OCI-LY7 (cell line): Measurements from ENCODE around the gene ROS1. TPM values are rescaled to one million over a fixed set of nuclear protein-coding genes. Genes with fewer than 3 reads are reported as not detected.

Source experiments
- BruUV-seq: library from RNA; stranded (reverse); fragments of 400-500 nt; replicated peaks from 2 replicates; lab custom pipeline; 2021; lab: Mats Ljungman, UMichigan
- CTCF ChIA-PET: fragments of 300-600 bp; sonication (Branson Sonifier 250); formaldehyde crosslinking; loops from one replicate; lab custom pipeline; 2022; ENCODE audit warnings: antibody characterized with exemption; ENCODE audit not compliant: unreplicated experiment; lab: Charles Lee
- POLR2A ChIA-PET: fragments of 300-600 bp; sonication (Branson Sonifier 250); formaldehyde crosslinking; loops from one replicate; lab custom pipeline; 2022; ENCODE audit warnings: antibody characterized with exemption; lab: Charles Lee
- DNase-seq: peaks from one replicate; pipeline ENCODE4 v3.0.0-alpha.2; 2015; ENCODE audit warnings: low spot score
- H2AFZ ChIP-seq: fragments of 200-600 bp; sonication (generic), shearing (Covaris generic); 2 replicates; pipeline ENCODE4 v1.6.1; 2014; ENCODE audit warnings: mild to moderate bottlenecking, antibody characterized with exemption, low read length, moderate library complexity
- H3K27ac ChIP-seq: fragments of 200-600 bp; sonication (generic); 2 replicates; pipeline ENCODE4 v1.5.1; 2014; ENCODE audit warnings: mixed run types, low read depth, mild to moderate bottlenecking, moderate library complexity, low read length, inconsistent platforms; ENCODE audit not compliant: poor library complexity, severe bottlenecking
- H3K36me3 ChIP-seq: fragments of 200-600 bp; sonication (generic); 2 replicates; pipeline ENCODE4 v1.6.1; 2014; ENCODE audit warnings: mild to moderate bottlenecking, antibody characterized with exemption, low read length, moderate library complexity, mixed read lengths; ENCODE audit not compliant: insufficient read depth
- H3K4me1 ChIP-seq: fragments of 200-600 bp; sonication (generic); 2 replicates; pipeline ENCODE4 v1.5.1; 2014; ENCODE audit warnings: mild to moderate bottlenecking, low read length; ENCODE audit not compliant: insufficient read depth, poor library complexity, severe bottlenecking
- H3K4me2 ChIP-seq: fragments of 200-600 bp; sonication (generic); 2 replicates; pipeline ENCODE4 v1.6.1; 2014; ENCODE audit warnings: mild to moderate bottlenecking, low read length
- H3K4me3 ChIP-seq: fragments of 200-600 bp; sonication (generic); 2 replicates; pipeline ENCODE4 v1.5.1; 2014; ENCODE audit warnings: mild to moderate bottlenecking, low read depth, low read length; ENCODE audit not compliant: poor library complexity, severe bottlenecking
- H3K79me2 ChIP-seq: fragments of 200-600 bp; sonication (generic); 2 replicates; pipeline ENCODE4 v1.6.1; 2016; ENCODE audit warnings: low read depth, mild to moderate bottlenecking, low read length, moderate library complexity, mixed read lengths; ENCODE audit not compliant: insufficient read depth
- H3K9me2 ChIP-seq: fragments of 200-600 bp; sonication (generic); 2 replicates; pipeline ENCODE4 v1.6.1; 2016; ENCODE audit warnings: mild to moderate bottlenecking, low read length, mixed read lengths; ENCODE audit not compliant: insufficient read depth
- H3K9me3 ChIP-seq: fragments of 200-600 bp; sonication (generic); 2 replicates; pipeline ENCODE4 v1.6.1; 2014; ENCODE audit warnings: mild to moderate bottlenecking, mixed run types, low read length, mixed read lengths
- H4K20me1 ChIP-seq: fragments of 200-600 bp; sonication (generic); 2 replicates; pipeline ENCODE4 v1.6.1; 2014; ENCODE audit warnings: mild to moderate bottlenecking, antibody characterized with exemption, low read length, moderate library complexity, mixed read lengths; ENCODE audit not compliant: insufficient read depth
- EZH2phosphoT487 ChIP-seq: fragments of 200-600 bp; sonication (generic); IDR thresholded peaks from 2 replicates; pipeline ENCODE4 v1.6.1; 2018; ENCODE audit warnings: low read depth, borderline replicate concordance, mild to moderate bottlenecking, mixed run types, antibody characterized with exemption, low read length, moderate library complexity, mixed read lengths
- intact Hi-C: fragments of 100-400 bp; cut with micrococcal nuclease; formaldehyde crosslinking; loops from one replicate; pipeline ENCODE4 v1.10.0; 2022; ENCODE audit not compliant: unreplicated experiment
- total RNA-seq, 2 experiments: library from RNA; depleted of rRNA in 1 of 2; stranded (reverse); fragments of >200 nt in 1 of 2; shearing (Covaris generic) in 1 of 2; gene quantifications; 2 replicates each; pipeline ENCODE4 v1.2.3, GENCODE V29; 2014 to 2022
- TF ChIP-seq, protein P1 (sequence below): fragments of 200-600 bp; sonication (generic); conservative IDR thresholded peaks from 2 replicates; pipeline ENCODE4 v1.5.1; 2014; ENCODE audit warnings: mild to moderate bottlenecking, antibody characterized with exemption, low read length, moderate library complexity, mixed read lengths

Gene ROS1
- total RNA-seq, 2 experiments from 2014 or later = not detected

DNA sequence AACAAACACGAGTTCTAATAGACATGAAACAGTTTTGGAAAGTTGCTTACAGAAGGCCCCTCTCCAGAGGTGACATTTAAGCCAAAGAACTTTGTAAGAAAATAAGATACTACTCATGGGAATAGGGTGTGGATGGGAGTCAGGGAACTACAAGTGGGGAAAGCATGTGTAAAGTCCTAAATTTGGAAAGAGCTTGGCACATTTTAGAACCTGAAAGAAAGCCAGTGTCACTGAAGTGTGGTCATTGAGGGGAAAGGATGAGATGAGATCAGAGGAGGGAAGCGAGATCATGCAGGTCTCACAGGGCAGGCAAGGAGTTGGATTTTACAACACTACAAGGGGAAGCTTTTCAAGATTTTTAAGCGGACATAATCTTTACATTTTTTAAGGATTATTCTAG, 122.4 kb downstream of the ROS1 start:
- no TSS peak for BruUV-seq
- no peaks in the 10 kb centered on the region for H3K9me2 ChIP-seq
- TF ChIP-seq, protein P1, sequence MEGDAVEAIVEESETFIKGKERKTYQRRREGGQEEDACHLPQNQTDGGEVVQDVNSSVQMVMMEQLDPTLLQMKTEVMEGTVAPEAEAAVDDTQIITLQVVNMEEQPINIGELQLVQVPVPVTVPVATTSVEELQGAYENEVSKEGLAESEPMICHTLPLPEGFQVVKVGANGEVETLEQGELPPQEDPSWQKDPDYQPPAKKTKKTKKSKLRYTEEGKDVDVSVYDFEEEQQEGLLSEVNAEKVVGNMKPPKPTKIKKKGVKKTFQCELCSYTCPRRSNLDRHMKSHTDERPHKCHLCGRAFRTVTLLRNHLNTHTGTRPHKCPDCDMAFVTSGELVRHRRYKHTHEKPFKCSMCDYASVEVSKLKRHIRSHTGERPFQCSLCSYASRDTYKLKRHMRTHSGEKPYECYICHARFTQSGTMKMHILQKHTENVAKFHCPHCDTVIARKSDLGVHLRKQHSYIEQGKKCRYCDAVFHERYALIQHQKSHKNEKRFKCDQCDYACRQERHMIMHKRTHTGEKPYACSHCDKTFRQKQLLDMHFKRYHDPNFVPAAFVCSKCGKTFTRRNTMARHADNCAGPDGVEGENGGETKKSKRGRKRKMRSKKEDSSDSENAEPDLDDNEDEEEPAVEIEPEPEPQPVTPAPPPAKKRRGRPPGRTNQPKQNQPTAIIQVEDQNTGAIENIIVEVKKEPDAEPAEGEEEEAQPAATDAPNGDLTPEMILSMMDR = no peak
- no peak for TF ChIP-seq EZH2phosphoT487
- H3K79me2 ChIP-seq = no peaks in the 10 kb centered on the region
- no peak overlapping the region for H2AFZ ChIP-seq
- no peak overlapping the region for H3K4me3 ChIP-seq
- CTCF ChIA-PET = no interaction called here
- no peak for DNase-seq
- no peaks in the 10 kb centered on the region; the same call in 1 of the 2 replicates for H3K9me3 ChIP-seq
- intact Hi-C loops = no loop called here
- POLR2A ChIA-PET = interaction anchor here (1.2 kb wide), 1 partner anchor 78 kb away, joined by 3 read pairs; no protein-coding TSS in a partner anchor
- no peak overlapping the region for H3K4me2 ChIP-seq
- no peak overlapping the region for H3K27ac ChIP-seq
- H3K36me3 ChIP-seq = no peaks in the 10 kb centered on the region
- no peaks in the 10 kb centered on the region for H3K4me1 ChIP-seq
- H4K20me1 ChIP-seq = no peaks in the 10 kb centered on the region

DNA sequence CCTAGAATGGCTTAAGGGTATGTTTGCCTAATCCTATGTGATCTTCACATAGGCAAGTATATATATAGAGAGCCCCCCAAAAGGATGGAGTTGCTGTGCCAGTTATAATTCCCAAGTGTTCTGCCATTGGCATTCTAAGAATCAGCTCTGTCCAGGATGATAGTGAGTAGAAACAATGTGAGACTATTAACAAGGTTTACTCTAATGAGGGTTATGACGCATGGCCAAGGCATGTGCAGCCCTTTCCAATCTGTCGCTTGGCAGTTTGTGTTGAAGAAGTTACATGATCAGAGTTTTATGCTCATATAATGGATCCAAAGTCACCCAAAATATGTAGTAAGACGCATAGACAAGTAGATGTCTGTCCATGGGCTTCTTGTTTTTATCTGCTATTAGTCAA, 126.8 kb downstream of the ROS1 start:
- Histone ChIP-seq H3K79me2 (no peaks in the 10 kb centered on the region), H4K20me1 (no peaks in the 10 kb centered on the region), H3K36me3 (no peaks in the 10 kb centered on the region), H3K4me2 (no peak overlapping the region), H3K4me1 (no peaks in the 10 kb centered on the region), H3K9me2 (no peaks in the 10 kb centered on the region), H3K9me3 (no peaks in the 10 kb centered on the region; the same call in 1 of the 2 replicates), H3K4me3 (no peak overlapping the region), H2AFZ (no peak overlapping the region), H3K27ac (no peak overlapping the region)
- POLR2A ChIA-PET = interaction anchor here (0.7 kb wide), 1 partner anchor 9 kb away, joined by 4 read pairs; no protein-coding TSS in a partner anchor
- CTCF ChIA-PET = no interaction called here
- DNase-seq = no peak
- intact Hi-C loops = no loop called here
- no TSS peak for BruUV-seq
- TF ChIP-seq EZH2phosphoT487 = no peak
- TF ChIP-seq, protein P1 = no peak

DNA sequence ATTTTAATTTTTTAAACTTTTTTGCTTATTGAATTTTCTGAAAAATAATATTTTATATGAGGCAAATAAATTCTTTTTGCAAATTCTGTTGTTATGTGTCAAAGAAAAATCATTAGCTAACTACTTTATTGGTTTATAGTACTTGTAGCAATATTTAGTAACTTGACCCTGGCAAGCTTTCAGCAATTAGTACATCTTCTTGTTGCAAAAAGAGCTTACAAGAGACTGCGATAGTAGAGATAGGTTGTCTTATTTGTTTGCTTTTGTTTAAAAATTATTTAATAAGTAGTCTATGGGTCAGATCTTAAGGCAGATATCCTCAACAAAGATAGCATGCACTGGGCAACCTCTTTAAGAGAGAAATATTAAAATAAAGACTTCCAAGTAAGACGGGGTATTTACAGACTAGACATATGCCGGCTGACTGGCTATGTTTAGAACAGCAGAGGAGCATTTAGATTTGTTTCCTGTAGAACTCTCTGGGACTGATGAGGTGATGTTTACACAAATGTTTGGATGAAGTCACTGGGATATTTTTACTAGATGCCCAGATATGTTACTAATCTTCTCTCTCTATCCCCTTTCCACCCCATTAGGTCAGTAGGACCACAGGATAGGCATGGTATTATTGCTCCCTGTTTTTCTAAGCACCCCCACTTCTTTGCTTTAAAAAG, 135.4 kb downstream of the ROS1 start:
- TF ChIP-seq, protein P1 = no peak
- no peak for TF ChIP-seq EZH2phosphoT487
- no peak for DNase-seq
- CTCF ChIA-PET = interaction anchor here (0.5 kb wide), 1 partner anchor 47 kb away, joined by 5 read pairs; no protein-coding TSS in a partner anchor
- H4K20me1 ChIP-seq = no peaks in the 10 kb centered on the region
- no peak overlapping the region for H2AFZ ChIP-seq
- no peaks in the 10 kb centered on the region for H3K36me3 ChIP-seq
- no peaks in the 10 kb centered on the region for H3K9me2 ChIP-seq
- H3K4me1 ChIP-seq = no peaks in the 10 kb centered on the region
- no peak overlapping the region for H3K4me3 ChIP-seq
- H3K79me2 ChIP-seq = no peaks in the 10 kb centered on the region
- BruUV-seq = no TSS peak
- no peak overlapping the region for H3K4me2 ChIP-seq
- H3K9me3 ChIP-seq = no peaks in the 10 kb centered on the region
- intact Hi-C loops = no loop called here
- H3K27ac ChIP-seq = no peak overlapping the region
- POLR2A ChIA-PET = interaction anchor here (1.2 kb wide), 1 partner anchor 9 kb away, joined by 4 read pairs; no protein-coding TSS in a partner anchor
